Measurements from ENCODE around the gene SMG6.
"Not testable (repeated sequence)": the region's sequence is repeated elsewhere in the genome, so short reads cannot be mapped to it uniquely, and the experiment has no call there.

SMG6 gene

GRCh38 chr17:2174468-2175293 lies 128.9 kb downstream of the SMG6 start:
- DNase-seq: no peak

DNA sequence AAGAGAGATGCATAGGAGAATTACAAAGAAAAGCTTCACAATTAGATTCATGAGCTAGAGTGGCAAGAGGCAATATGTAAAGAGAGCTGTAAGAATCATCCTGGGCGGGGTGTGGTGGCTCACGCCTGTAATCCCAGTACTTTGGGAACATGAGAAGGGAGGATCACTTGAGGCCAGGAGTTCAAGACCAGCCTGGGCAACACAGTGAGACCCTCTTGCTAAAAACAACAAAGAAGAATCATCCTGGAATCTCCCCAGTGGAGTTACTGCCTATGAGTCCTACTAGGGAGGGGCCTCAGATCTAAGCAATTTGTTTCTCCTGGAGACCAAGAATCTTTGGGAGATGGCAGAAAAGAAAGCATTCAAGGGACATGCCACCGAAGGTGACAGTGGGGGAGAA lies 129.6 kb downstream of the SMG6 start:
- no peak for DNase-seq

DNA sequence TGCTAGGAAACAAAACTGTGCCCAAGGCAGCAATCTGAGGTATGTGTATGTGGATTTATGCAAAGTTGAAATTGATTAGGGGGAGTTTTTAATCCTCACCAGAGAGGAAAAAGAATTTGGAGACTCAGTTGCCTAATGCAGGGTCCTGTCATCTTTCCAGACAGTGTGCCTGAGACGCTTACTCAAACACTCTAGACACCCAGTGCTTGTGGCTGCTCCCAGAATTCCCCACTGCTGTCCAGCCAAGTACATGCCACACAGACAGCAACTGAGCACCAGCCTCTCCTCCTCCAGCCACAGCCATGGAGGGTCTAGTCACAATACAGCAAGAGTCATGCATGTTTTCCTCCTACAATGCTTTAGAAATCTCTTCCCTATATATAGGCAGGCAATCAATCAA lies 130.6 kb downstream of the SMG6 start:
- no peak for DNase-seq

- DNase-seq: no peak
Measured at GRCh38 chr17:2172077-2172851, 131.3 kb downstream of the SMG6 start.

- DNase-seq: no peak
Measured at GRCh38 chr17:2171702-2172076, 131.9 kb downstream of the SMG6 start.

DNA sequence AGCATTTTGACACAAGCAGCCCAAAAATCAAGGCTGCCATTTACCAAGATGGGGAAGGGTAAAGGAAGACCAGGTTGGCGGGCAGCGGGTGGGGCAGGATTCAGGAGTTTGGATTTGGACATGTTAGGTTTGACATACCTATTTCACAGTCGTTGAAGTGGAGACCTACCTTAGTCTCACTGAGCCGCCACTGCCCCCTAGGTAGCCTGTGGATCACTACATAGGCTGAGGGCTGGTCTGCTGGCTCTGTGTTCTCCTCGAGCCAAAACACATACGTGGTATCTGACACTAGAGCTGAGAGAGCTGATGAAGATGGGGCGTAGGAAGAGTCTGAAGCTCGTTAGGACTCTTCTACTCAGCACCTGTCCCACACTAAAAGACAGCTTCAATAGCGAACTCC lies 133.6 kb downstream of the SMG6 start:
- no peak for DNase-seq

DNA sequence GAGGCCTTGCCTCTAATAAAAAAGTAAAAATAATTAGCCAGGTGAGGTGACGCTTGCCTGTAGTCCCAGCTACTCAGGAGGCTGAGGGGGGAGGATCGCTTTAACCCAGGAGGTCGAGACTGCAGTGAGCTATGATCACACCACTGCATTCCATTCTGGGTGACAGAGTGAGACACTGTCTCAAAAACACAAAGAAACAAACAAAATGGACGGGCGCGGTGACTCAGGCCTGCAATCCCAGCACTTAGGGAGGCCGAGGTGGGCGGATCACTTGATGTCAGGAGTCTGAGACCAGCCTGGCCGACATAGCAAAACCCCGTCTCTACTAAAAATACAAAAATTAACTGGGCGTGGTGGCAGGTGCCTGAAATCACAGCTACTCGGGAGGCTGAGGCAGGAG lies 137.9 kb downstream of the SMG6 start:
- not testable (repeated sequence) for DNase-seq

- DNase-seq: no peak
Measured at GRCh38 chr17:2158396-2158780, 145.2 kb downstream of the SMG6 start.

GRCh38 chr17:2157675-2158395 lies 145.8 kb downstream of the SMG6 start:
- peak; percentile 2 for DNase-seq

DNA sequence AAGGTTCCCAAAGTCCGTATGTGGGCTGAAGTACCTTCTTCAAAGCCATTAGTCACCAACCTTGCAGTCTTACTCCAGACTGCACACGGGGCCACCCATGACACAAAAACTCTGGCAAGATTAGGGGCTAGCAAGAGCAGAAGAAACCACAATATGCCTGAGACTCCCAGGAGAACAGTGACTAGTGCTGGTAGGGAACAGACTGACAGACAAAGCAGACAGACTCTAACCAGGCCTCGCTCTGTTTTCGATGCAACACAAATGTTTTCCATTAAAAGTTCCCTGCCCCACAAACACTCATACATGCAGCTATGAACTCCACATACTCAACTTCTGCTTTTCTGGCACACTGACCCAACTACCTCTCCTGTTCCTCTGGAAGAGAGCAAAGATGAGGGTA lies 146.5 kb downstream of the SMG6 start:
- peak; percentile 17 for DNase-seq

DNA sequence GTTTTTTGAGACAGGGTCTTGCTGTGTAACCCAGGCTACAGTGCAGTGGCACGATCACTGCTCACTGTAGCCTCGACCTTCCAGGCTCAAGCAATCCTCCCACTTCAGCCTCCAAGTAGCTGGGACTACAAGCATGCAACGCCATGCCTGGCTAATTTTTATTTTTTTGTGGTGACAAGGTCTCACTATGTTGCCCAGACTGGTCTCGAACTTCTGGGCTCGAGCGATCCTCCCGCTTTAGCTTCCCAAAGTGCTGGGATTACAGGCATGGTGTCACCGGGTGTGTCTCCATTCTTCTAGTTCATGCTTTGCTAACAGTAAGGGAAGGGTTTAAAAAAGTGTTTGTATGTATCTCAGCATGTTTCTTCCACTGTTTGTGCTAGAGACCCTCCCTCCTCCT lies 146.9 kb downstream of the SMG6 start:
- no peak for DNase-seq

DNA sequence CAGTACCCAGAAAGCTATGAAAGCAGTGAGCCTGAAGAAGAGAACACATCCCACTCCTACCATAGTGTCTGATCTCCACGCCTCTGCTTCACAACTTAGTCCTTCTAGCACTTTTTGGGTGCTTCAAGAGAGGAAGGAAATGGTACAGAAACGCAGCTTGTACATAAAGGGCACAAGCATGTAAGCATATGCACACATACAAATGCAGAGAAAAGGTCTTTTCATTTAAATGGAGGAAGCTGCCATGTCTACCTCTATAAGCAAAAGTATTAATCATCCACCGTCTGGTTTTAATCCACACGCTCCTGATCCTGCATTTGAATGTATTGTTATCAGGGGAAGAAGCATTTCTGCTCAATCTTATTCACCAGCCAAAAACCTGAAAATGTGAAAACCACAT lies 148.0 kb downstream of the SMG6 start:
- DNase-seq: no peak

DNA sequence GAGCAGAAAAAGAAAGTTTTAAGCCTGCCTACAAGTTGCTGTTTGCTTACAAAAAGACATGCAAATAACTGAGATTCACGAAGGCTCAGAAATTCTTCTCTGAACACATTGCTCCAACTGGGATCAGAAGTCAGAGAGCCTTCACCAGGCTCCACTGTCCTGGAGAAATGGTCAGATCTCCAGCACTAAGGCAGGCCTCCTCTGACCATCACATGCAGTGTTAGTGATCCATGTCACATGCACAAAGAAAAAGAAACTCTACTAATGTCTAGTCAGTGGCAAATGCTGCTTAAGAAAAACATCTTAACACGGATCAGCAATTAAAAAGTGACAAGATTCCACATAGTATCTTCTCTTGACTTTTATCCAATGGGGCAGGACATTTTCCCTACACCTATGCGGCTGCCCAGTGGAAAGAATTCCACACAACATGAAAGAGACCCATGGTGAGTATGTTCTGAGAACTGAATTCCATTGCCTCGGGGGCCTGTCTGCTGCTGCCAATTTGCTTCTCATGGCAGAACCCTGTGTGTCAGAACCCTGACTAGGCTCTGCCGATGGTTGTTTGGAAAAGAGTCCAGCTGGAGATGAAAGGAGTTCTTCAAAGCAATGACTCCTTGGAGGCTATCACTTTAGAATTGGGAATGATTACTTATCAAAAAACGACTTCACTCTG lies 152.1 kb downstream of the SMG6 start:
- DNase-seq: no peak

- no peak for DNase-seq
Measured at GRCh38 chr17:2150806-2151205, 152.8 kb downstream of the SMG6 start.

DNA sequence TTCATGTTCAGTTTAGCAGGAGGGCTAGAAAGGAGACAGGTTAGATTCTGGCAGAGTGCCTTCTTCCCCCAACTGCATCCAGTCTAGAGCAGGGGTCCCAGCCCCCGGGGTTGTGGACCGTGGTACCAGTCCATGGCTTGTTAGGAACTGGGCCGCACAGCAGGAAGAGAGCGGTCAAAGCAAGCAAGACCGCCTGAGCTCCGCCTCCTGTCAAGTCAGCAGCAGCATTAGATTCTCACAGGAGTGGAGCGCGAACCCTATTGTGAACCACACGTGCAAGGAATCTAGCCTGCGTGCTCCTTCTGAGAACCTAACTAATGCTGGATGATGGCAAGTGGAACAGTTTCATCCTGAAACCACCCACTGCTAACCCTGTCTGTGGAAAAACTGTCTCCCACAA lies 153.7 kb downstream of the SMG6 start:
- DNase-seq: no peak

- DNase-seq: no peak
Measured at GRCh38 chr17:2146132-2146871, 157.3 kb downstream of the SMG6 start.

DNA sequence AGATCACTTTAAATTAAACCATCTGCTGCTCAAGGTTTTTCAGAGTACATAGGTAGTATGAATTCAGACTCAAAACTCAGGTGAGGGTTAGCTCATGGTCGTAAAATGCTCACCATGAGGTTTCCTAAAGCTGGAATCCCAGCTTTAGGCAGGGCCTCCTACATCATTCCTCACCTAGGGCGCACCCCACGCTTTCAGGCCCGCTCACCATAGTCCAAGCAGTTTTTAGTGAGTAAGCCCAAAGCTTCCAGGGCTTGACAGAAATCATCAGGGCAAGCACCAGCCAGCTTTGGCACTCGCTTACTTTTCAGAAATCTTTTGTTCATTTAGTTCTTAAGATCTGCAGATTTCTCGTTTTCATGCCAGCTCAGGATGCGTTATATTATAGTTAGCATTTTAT lies 158.9 kb downstream of the SMG6 start:
- no peak for DNase-seq

DNA sequence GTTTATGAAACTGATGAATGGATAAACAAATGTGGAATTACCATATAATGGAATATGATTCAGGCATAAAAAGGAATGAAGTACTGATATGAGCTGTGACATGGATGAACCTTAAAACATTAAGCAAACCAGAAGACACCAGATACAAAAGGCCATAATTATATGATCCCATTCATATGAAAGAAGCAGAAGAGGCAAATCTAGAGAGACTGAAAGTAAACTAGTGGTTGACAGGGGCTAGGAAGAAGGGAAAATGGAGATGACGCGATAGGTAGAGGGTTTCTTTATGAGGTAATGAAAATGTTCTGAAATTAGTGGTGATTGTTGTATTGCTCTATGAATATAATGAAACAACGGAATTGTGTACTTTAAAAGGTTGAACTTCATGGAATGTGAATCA lies 160.3 kb downstream of the SMG6 start:
- no peak for DNase-seq

- not testable (repeated sequence) for DNase-seq
Measured at GRCh38 chr17:2142682-2143081, 160.9 kb downstream of the SMG6 start.

DNA sequence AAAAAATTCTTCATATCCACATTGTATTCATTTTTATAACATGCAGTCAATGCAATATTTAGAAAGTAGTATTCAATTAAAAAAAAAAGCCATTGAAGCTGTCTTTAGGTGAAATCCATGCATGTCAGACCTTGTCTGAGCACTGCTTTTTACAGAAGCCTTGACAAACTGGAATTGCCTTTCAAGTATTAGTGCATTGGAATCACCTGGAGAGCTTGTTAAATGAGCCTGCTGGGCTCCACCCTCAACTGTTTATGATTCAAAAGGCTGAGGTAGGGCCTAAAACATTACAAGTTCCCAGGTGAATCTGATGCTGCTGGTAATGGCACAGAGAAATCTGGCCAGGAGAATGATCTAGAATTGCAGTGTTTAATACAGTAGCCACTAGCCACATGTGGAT lies 162.9 kb downstream of the SMG6 start:
- DNase-seq: no peak

DNA sequence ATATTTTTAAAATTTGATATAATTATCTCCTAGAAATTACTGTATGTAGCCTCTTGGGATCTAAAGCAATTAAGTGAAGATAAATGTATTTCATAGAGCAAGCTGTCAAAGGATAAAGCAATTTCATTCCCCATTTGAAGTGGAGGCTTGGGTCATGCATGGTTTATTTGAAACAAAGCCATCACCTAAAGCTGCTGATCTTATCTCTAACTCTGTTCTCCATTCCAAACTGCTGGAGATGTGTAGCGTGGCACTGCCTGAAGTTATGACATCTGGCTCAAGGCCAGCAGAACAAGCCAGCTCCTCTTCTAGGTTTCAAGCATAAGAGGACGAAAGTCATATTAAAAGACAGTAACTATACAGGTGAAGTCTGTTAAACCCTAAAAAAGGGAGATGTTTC lies 164.8 kb downstream of the SMG6 start:
- no peak for DNase-seq

DNA sequence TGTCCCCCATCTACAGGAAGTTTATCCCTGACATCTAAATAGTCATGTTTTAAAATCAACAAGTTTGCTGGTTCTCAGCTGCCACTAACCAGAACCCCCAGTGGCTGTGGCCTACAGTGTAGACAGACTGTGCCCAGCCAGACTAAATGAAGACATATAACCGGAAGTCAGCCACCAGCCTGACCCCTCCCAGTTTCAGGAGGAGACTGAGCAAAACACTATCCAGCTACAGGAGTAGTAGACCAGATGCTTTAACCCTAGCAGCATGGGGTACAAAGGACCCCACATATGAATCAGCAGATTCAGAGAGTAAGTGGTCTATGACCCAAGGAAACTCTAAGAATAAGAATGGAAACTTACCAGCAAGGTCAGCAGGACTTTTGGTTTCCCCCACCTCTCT lies 165.3 kb downstream of the SMG6 start:
- DNase-seq: no peak

Measured in SIG-M5 (cell line).